Astrocyte (in vitro differentiated cells and primary cell): ENCODE results near the gene C16orf96.

Experiments used
- CTCF ChIP-seq: IDR thresholded peaks from 2 replicates; pipeline ENCODE4 v1.5.1; 2011; ENCODE audit warnings: low read depth, mild to moderate bottlenecking, inconsistent platforms, low read length, moderate library complexity; ENCODE audit not compliant: insufficient read depth
- EZH2 ChIP-seq: IDR thresholded peaks from 2 replicates; pipeline ENCODE4 v1.6.1; 2012; ENCODE audit warnings: mild to moderate bottlenecking, low read length, inconsistent platforms; ENCODE audit not compliant: insufficient read depth

DNA sequence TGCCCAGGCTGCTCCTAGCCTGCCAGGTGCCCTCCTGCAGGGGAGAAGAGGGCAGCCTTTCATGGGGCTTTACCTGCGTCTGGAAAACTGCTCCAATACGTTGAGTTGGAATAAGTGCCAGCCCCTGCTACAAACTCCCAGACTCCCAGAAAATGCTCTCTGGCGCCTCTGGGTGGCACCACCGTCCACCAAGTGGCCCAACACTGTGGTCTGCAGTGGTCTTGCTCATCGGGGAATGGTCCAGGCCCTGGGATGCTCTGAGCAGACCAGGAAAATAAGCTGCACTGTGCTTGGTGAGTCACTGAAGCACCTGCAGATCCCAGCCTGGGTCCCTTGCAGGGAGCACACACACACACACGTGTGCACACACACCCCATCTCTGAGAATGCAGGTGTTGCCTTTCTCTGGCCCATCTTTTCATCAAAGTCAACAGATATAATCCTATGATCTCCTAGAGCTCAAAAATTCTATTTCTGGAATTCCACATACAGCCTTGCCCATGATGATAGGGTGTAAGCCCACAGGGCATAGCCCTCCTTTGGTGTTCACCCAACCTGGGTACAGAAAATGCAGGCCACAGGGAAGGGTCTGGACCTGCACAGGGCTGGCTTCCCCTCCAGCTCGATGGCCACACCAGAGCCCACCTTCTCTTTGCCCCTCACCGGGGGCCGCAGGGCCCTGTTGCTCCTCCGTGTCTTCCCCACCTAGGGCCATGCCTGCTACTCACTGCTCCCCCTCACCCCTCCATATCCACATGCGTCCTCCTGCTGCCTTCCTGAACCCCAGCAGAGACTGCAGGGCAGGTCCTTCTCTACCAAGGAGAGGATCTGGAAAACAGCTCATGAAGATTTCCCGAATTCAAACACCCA lies 38.1 kb upstream of the C16orf96 start:
- peak; percentile 58 for TF ChIP-seq CTCF
- no peak for TF ChIP-seq EZH2
